H9 (cell line): ENCODE data around the gene ODF2. TPM values are rescaled to one million over a fixed set of nuclear protein-coding genes. Genes with fewer than 3 reads are reported as not detected.

ENCODE experiments used
- DNase-seq: peaks from one replicate; pipeline ENCODE4 v3.0.0-alpha.2; 2017
- H2AFZ ChIP-seq: one replicate; pipeline ENCODE4 v1.6.1; 2013; ENCODE audit warnings: mild to moderate bottlenecking, low read length, control low read depth, moderate library complexity
- H2AK5ac ChIP-seq: 2 replicates; pipeline ENCODE4 v1.6.1; 2013; ENCODE audit warnings: low read length, control low read depth, mixed read lengths; ENCODE audit not compliant: insufficient read length
- H2BK120ac ChIP-seq: one replicate; pipeline ENCODE4 v1.6.1; 2013; ENCODE audit warnings: low read depth, mild to moderate bottlenecking, low read length, control low read depth, inconsistent platforms; ENCODE audit not compliant: poor library complexity, severe bottlenecking
- H2BK12ac ChIP-seq: 2 replicates; pipeline ENCODE4 v1.6.1; 2013; ENCODE audit warnings: low read length, control low read depth, mixed read lengths, low read depth; ENCODE audit not compliant: insufficient read length
- H2BK15ac ChIP-seq: 2 replicates; pipeline ENCODE4 v1.6.1; 2013; ENCODE audit warnings: low read depth, low read length, control low read depth
- H2BK20ac ChIP-seq: one replicate; pipeline ENCODE4 v1.6.1; 2013; ENCODE audit warnings: low read depth, mild to moderate bottlenecking, low read length, control low read depth, inconsistent platforms; ENCODE audit not compliant: poor library complexity, severe bottlenecking
- H2BK5ac ChIP-seq: 2 replicates; pipeline ENCODE4 v1.6.1; 2013; ENCODE audit warnings: low read length, control low read depth, mixed read lengths; ENCODE audit not compliant: insufficient read length
- H3K14ac ChIP-seq: 2 replicates; pipeline ENCODE4 v1.6.1; 2013; ENCODE audit warnings: low read length, control low read depth; ENCODE audit not compliant: insufficient read depth
- H3K18ac ChIP-seq: 2 replicates; pipeline ENCODE4 v1.6.1; 2013; ENCODE audit warnings: low read depth, mild to moderate bottlenecking, mixed read lengths, low read length, control low read depth; ENCODE audit not compliant: insufficient read length
- H3K23ac ChIP-seq: 2 replicates; pipeline ENCODE4 v1.6.1; 2013; ENCODE audit warnings: low read length, control low read depth, mixed read lengths, low read depth; ENCODE audit not compliant: insufficient read length
- H3K23me2 ChIP-seq: 2 replicates; pipeline ENCODE4 v1.6.1; 2013; ENCODE audit warnings: low read depth, mild to moderate bottlenecking, mixed read lengths, low read length, control low read depth; ENCODE audit not compliant: insufficient read length, poor library complexity, severe bottlenecking
- H3K27ac ChIP-seq: 2 replicates; pipeline ENCODE4 v1.5.1; 2013; ENCODE audit warnings: low read length, control low read depth, mixed read lengths, low read depth; ENCODE audit not compliant: insufficient read length
- H3K27me3 ChIP-seq: 2 replicates; pipeline ENCODE4 v1.6.1; 2013; ENCODE audit warnings: low read length, control low read depth, inconsistent platforms; ENCODE audit not compliant: insufficient read depth
- H3K4ac ChIP-seq: 2 replicates; pipeline ENCODE4 v1.6.1; 2013; ENCODE audit warnings: low read depth, mild to moderate bottlenecking, control low read depth, inconsistent platforms, low read length, moderate library complexity
- H3K4me1 ChIP-seq: 2 replicates; pipeline ENCODE4 v1.6.1; 2013; ENCODE audit warnings: low read length, control low read depth, inconsistent platforms; ENCODE audit not compliant: insufficient read depth
- H3K4me2 ChIP-seq: 2 replicates; pipeline ENCODE4 v1.6.1; 2013; ENCODE audit warnings: low read length, control low read depth, mixed read lengths; ENCODE audit not compliant: insufficient read length, insufficient read depth
- H3K56ac ChIP-seq: 2 replicates; pipeline ENCODE4 v1.6.1; 2013; ENCODE audit warnings: low read depth, mild to moderate bottlenecking, mixed read lengths, low read length, control low read depth; ENCODE audit not compliant: insufficient read length
- H3K79me1 ChIP-seq: 2 replicates; pipeline ENCODE4 v1.6.1; 2013; ENCODE audit warnings: low read depth, mild to moderate bottlenecking, moderate library complexity, low read length, control low read depth, inconsistent platforms; ENCODE audit not compliant: insufficient read depth, poor library complexity, severe bottlenecking
- H3K79me2 ChIP-seq: 2 replicates; pipeline ENCODE4 v1.6.1; 2013; ENCODE audit warnings: low read length, control low read depth, inconsistent platforms; ENCODE audit not compliant: insufficient read depth
- H3K9ac ChIP-seq: 2 replicates; pipeline ENCODE4 v1.6.1; 2013; ENCODE audit warnings: low read length, control low read depth, mixed read lengths; ENCODE audit not compliant: insufficient read length; ENCODE audit errors: extremely low read depth
- H3K9me3 ChIP-seq: one replicate; pipeline ENCODE4 v1.6.1; 2013; ENCODE audit warnings: low read depth, low read length, inconsistent platforms; ENCODE audit not compliant: control insufficient read depth
- H3T11ph ChIP-seq: one replicate; pipeline ENCODE4 v1.6.1; 2013; ENCODE audit warnings: mild to moderate bottlenecking, low read length, control low read depth, inconsistent platforms
- H4K20me1 ChIP-seq: one replicate; pipeline ENCODE4 v1.6.1; 2013; ENCODE audit not compliant: control insufficient read depth, insufficient read length, insufficient read depth
- H4K5ac ChIP-seq: 2 replicates; pipeline ENCODE4 v1.6.1; 2013; ENCODE audit warnings: low read depth, mild to moderate bottlenecking, mixed read lengths, low read length, control low read depth; ENCODE audit not compliant: insufficient read length
- H4K8ac ChIP-seq: replicated peaks from 2 replicates; pipeline ENCODE4 v1.6.1; 2013; ENCODE audit warnings: low read length, control low read depth, mixed read lengths, low read depth; ENCODE audit not compliant: insufficient read length
- H4K91ac ChIP-seq: 2 replicates; pipeline ENCODE4 v1.6.1; 2013; ENCODE audit warnings: low read depth, mild to moderate bottlenecking, moderate library complexity, mixed read lengths, low read length, control low read depth; ENCODE audit not compliant: insufficient read length
- H3K27ac Mint-ChIP-seq, 3 experiments: 2 replicates in 2 of 3; 3 replicates in 1 of 3; pipeline ENCODE4 v1.8.0; 2020 to 2021; ENCODE audit warnings: mixed read lengths in 3 of 3, mild to moderate bottlenecking in 1 of 3, moderate library complexity in 1 of 3
- H3K27me3 Mint-ChIP-seq: 2 replicates; pipeline ENCODE4 v1.8.0; 2021; ENCODE audit warnings: low read depth, mild to moderate bottlenecking, moderate library complexity, mixed read lengths
- H3K36me3 Mint-ChIP-seq, 3 experiments: 2 replicates in 2 of 3; 3 replicates in 1 of 3; pipeline ENCODE4 v1.8.0; 2020 to 2021; ENCODE audit warnings: low read depth in 3 of 3, mixed read lengths in 3 of 3; ENCODE audit not compliant: insufficient read depth in 1 of 3
- H3K4me1 Mint-ChIP-seq, 2 experiments: 2 replicates each; pipeline ENCODE4 v1.8.0; 2020; ENCODE audit warnings: mixed read lengths in 2 of 2
- H3K4me3 Mint-ChIP-seq, 2 experiments: 2 replicates in 1 of 2; 3 replicates in 1 of 2; pipeline ENCODE4 v1.8.0; 2020 to 2021; ENCODE audit warnings: mild to moderate bottlenecking in 2 of 2, mixed read lengths in 2 of 2, moderate library complexity in 1 of 2
- H3K9me3 Mint-ChIP-seq, 2 experiments: 2 replicates in 1 of 2; 3 replicates in 1 of 2; pipeline ENCODE4 v1.8.0; 2020; ENCODE audit warnings: mild to moderate bottlenecking in 2 of 2, mixed read lengths in 2 of 2, moderate library complexity in 1 of 2
- WGBS: extraction: QIAGEN DNeasy Blood & Tissue Kit; methylation state at CpG from one replicate; pipeline ENCODE4 v1.1.7; 2013; ENCODE audit warnings: missing lambda C conversion rate, low lambda C conversion rate, mixed read lengths; ENCODE audit not compliant: insufficient read length; ENCODE audit errors: extremely low coverage; 5-methylcytosine and 5-hydroxymethylcytosine counted together
- total RNA-seq: library from RNA; stranded (reverse); gene quantifications from 2 replicates; pipeline ENCODE4 v1.2.1, GENCODE V29; 2021
- TF ChIP-seq, protein P1 (sequence below): fragments of 200-600 bp; sonication (generic); conservative IDR thresholded peaks from 3 replicates; pipeline ENCODE4 v1.8.0; 2021; ENCODE audit warnings: antibody characterized with exemption, mild to moderate bottlenecking

The ODF2 gene
- total RNA-seq, 1 experiment from 2014 or later, result 16.7 TPM

DNA sequence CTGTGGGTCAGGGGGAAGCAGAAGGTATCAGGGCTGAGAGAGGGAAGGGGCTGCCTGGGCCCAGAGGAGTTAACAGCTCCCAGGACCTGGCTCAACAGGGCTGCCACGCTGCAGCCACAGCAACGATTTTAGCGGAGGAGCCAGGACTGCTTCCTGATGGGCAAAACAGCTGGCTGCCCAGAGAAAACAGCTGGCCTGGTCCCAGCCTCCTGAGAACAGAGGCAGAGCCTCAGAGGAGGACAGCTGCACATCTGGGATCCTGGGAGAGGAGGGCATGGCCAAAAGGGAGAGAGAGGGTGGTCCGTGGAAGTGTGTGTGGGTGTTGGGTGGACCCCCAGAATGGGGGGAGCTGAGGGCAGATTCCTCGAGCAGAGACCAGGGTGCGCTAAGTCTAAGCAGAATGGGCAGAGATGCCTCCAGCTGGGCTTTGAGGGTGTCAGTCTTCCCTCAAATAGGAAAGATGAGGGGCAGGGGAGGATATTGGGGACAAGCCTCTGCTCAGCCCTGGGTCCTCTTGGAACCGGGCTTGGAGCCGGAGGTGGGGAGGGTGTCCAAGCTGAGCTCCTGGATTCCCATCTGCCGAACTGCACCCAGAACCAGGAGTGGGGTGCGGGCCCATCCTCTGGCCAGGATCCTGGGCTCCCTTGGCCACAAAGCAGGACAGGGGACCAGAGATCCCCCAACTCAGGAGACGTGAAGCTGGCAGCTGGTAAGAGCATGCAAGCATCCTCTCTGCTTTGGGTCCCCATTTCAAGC is 44.3 kb upstream of the ODF2 start:
- no peaks in the 10 kb centered on the region for H3K9me3 ChIP-seq
- TF ChIP-seq, protein P1, sequence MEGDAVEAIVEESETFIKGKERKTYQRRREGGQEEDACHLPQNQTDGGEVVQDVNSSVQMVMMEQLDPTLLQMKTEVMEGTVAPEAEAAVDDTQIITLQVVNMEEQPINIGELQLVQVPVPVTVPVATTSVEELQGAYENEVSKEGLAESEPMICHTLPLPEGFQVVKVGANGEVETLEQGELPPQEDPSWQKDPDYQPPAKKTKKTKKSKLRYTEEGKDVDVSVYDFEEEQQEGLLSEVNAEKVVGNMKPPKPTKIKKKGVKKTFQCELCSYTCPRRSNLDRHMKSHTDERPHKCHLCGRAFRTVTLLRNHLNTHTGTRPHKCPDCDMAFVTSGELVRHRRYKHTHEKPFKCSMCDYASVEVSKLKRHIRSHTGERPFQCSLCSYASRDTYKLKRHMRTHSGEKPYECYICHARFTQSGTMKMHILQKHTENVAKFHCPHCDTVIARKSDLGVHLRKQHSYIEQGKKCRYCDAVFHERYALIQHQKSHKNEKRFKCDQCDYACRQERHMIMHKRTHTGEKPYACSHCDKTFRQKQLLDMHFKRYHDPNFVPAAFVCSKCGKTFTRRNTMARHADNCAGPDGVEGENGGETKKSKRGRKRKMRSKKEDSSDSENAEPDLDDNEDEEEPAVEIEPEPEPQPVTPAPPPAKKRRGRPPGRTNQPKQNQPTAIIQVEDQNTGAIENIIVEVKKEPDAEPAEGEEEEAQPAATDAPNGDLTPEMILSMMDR, result no peak
- peaks cover 3% of the 10 kb centered on the region for H3K4me1 ChIP-seq
- peaks cover 0 to 6% of the 10 kb centered on the region in 2 experiments; a peak in 3 of 5 replicates for H3K9me3 Mint-ChIP-seq
- no peaks in the 10 kb centered on the region for H4K20me1 ChIP-seq
- no CpG with 5 or more reads among the region's 11 CpGs for WGBS
- no peak overlapping the region for H3K23ac ChIP-seq
- H3K18ac ChIP-seq, result no peak overlapping the region
- H4K8ac ChIP-seq, result no peak overlapping the region
- H2BK20ac ChIP-seq, result no peak overlapping the region
- no peak overlapping the region for H2AK5ac ChIP-seq
- no peak overlapping the region for H2BK120ac ChIP-seq
- H2BK12ac ChIP-seq, result no peak overlapping the region
- no peak overlapping the region for H3K27ac Mint-ChIP-seq
- H3K56ac ChIP-seq, result no peak overlapping the region
- H4K5ac ChIP-seq, result no peak overlapping the region
- no peak overlapping the region for H3K27ac ChIP-seq
- H3K79me2 ChIP-seq, result no peaks in the 10 kb centered on the region
- H3K4ac ChIP-seq, result no peak overlapping the region
- no peak for DNase-seq
- H3K27me3 ChIP-seq, result peaks cover 42% of the 10 kb centered on the region; the same call in 1 of the 2 replicates
- H4K91ac ChIP-seq, result no peak overlapping the region
- H3K4me3 Mint-ChIP-seq, result no peak overlapping the region
- H3K79me1 ChIP-seq, result no peaks in the 10 kb centered on the region
- H3K4me1 Mint-ChIP-seq, result peaks cover 42 to 43% of the 10 kb centered on the region in 2 experiments
- no peak overlapping the region for H3T11ph ChIP-seq
- no peak overlapping the region for H2AFZ ChIP-seq
- H2BK5ac ChIP-seq, result no peak overlapping the region
- peaks cover 3% of the 10 kb centered on the region for H3K23me2 ChIP-seq
- peaks cover 98% of the 10 kb centered on the region for H3K27me3 Mint-ChIP-seq
- H3K36me3 Mint-ChIP-seq, result no peaks in the 10 kb centered on the region
- no peak overlapping the region for H3K4me2 ChIP-seq
- no peak overlapping the region for H2BK15ac ChIP-seq
- no peak overlapping the region for H3K9ac ChIP-seq
- no peak overlapping the region for H3K14ac ChIP-seq
